ENCODE data around the gene IFT81. TPM values are rescaled to one million over a fixed set of nuclear protein-coding genes. Genes with fewer than 3 reads are reported as not detected.

The IFT81 gene
- total and polyA plus RNA-seq, 2 of the 13 experiments (the other 11 are each of a cell fraction or from before 2014, with no cell fraction given): 4.2 to 13.0 TPM

DNA sequence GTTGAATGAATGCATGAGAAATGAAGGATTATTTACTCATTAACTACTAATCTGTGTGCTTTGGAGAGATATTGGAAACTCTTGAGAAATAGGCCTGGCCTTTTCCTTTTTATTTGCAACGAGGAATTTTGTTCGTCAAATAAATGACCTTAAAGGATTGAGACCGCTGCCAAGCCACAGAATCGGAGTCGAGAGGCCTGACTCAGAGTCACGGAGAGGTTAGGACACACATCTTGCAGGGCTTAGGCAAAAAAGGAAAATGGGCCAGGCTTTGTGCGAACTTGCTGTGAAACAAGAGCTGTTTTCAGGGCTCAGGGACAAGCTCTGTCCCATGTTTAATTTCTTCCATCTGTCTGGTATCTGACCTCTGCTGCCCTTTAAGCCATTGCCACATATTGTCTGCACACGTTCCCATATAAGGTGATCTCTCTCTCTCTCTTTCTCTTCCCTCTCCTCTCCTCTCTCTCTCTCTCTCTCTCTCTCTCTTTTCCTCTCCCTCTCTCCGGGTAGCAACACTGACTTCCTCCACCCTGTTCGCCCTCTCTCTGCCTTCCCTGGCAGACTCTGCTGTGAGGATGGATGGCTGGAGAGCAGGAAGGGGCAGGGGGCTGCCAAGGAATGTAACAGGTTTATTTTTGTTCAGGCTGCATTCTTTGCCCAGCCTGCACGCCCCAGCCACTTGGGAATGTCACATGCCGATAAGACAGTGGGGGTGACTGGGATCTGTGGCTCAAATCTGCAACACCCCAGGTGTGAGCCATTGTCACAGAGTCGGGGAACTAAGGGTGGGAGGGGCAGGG, 14.9 kb upstream of the IFT81 start (continued):
- TF ChIP-seq ZNF770 (CRISPR knock-in tag; IDR thresholded peaks at IDR 0.05): peak; percentile 48; the same call in 1 of the 2 replicates
- no peak; the same call in 1 of the 2 replicates for TF ChIP-seq ZNF614 (CRISPR knock-in tag; IDR thresholded peaks at IDR 0.05; ENCODE audit: borderline replicate concordance)
- peak; percentile 60; the same call in 1 of the 2 replicates for TF ChIP-seq ZNF317 (CRISPR knock-in tag; IDR thresholded peaks at IDR 0.05)
- peak; percentile 81 for TF ChIP-seq CEBPG (CRISPR knock-in tag; IDR thresholded peaks at IDR 0.05)
- no peak; the same call in 1 of the 2 replicates for TF ChIP-seq ISL2 (CRISPR knock-in tag; IDR thresholded peaks at IDR 0.05)
- peak; percentile 58; the same call in 1 of the 2 replicates for TF ChIP-seq TFAP4 (IDR thresholded peaks at IDR 0.05; ENCODE audit: borderline replicate concordance, low read depth)
- TF ChIP-seq SRSF4 (IDR thresholded peaks at IDR 0.05; ENCODE audit: low read depth, low read length, poor library complexity, severe bottlenecking): no peak
- peak; percentile 70; the same call in 1 of the 2 replicates for TF ChIP-seq ZNF605 (CRISPR knock-in tag; IDR thresholded peaks at IDR 0.05)
- TF ChIP-seq ZNF124 (CRISPR knock-in tag; IDR thresholded peaks at IDR 0.05): peak; percentile 61; the same call in 1 of the 2 replicates
- no peak for TF ChIP-seq ZNF232 (CRISPR knock-in tag; IDR thresholded peaks at IDR 0.05; ENCODE audit: borderline replicate concordance)
- TF ChIP-seq ADNP (CRISPR knock-in tag; IDR thresholded peaks at IDR 0.05): no peak
- TF ChIP-seq FOXJ3 (CRISPR knock-in tag; IDR thresholded peaks at IDR 0.05; ENCODE audit: borderline replicate concordance): no peak; the same call in 1 of the 2 replicates
- TF ChIP-seq SOX6 (IDR thresholded peaks at IDR 0.05): no peak
- peak; percentile 90 for TF ChIP-seq SOX6 (CRISPR knock-in tag; IDR thresholded peaks at IDR 0.05)
- TF ChIP-seq RARG (CRISPR knock-in tag; IDR thresholded peaks at IDR 0.05; ENCODE audit: low read depth): no peak
- TF ChIP-seq DPF2 (CRISPR knock-in tag; IDR thresholded peaks at IDR 0.05; ENCODE audit: borderline replicate concordance, low read depth): peak; percentile 69
- TF ChIP-seq ZNF441 (CRISPR knock-in tag; IDR thresholded peaks at IDR 0.05; ENCODE audit: borderline replicate concordance): 0 out of 2 replicates have a peak, but pooled peaks have one; percentile 35
- no peak for TF ChIP-seq ZNF484 (CRISPR knock-in tag; IDR thresholded peaks at IDR 0.05; ENCODE audit: borderline replicate concordance, low read depth)
- TF ChIP-seq, protein P1, sequence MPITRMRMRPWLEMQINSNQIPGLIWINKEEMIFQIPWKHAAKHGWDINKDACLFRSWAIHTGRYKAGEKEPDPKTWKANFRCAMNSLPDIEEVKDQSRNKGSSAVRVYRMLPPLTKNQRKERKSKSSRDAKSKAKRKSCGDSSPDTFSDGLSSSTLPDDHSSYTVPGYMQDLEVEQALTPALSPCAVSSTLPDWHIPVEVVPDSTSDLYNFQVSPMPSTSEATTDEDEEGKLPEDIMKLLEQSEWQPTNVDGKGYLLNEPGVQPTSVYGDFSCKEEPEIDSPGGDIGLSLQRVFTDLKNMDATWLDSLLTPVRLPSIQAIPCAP (CRISPR knock-in tag; IDR thresholded peaks at IDR 0.05; ENCODE audit: low read depth): peak; percentile 81; the same call in 1 of the 2 replicates
- no peak for TF ChIP-seq ZBTB1 (CRISPR knock-in tag; IDR thresholded peaks at IDR 0.05; ENCODE audit: borderline replicate concordance)
- no peak for TF ChIP-seq ZNF496 (CRISPR knock-in tag; IDR thresholded peaks at IDR 0.05; ENCODE audit: insufficient replicate concordance)
- peak; percentile 81 for TF ChIP-seq SALL1 (CRISPR knock-in tag; IDR thresholded peaks at IDR 0.05)
- TF ChIP-seq, protein P2, sequence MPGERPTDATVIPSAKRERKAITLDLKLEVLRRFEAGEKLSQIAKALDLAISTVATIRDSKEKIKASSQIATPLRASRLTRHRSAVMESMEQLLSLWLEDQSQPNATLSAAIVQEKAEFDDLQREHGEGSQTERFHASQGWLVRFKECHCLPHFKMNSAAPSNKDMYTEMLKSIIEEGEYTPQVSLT (CRISPR knock-in tag; IDR thresholded peaks at IDR 0.05; ENCODE audit: borderline replicate concordance, low read depth): no peak
- TF ChIP-seq ZNF83 (CRISPR knock-in tag; IDR thresholded peaks at IDR 0.05; ENCODE audit: borderline replicate concordance): 0 out of 2 replicates have a peak, but pooled peaks have one; percentile 40

Measured in HepG2 (cell line).